GM12878 (cell line): Measurements from ENCODE around the gene EXPH5. TPM values are rescaled to one million over a fixed set of nuclear protein-coding genes. Genes with fewer than 3 reads are reported as not detected.

ENCODE experiments used
- ATAC-seq: fragments of 200-7000 bp; cut with Tn5 transposase; 3 replicates; pipeline ENCODE4 v1.9.1; 2020; ENCODE audit warnings: mild to moderate bottlenecking, moderate library complexity
- BruUV-seq: library from RNA; stranded (reverse); fragments of 400-500 nt; replicated peaks from 2 replicates; lab custom pipeline; 2021; lab: Mats Ljungman, UMichigan
- CTCF ChIA-PET: fragments of 300-600 bp; sonication (Branson Sonifier 250); formaldehyde crosslinking; extraction: SDS; loops from one replicate; lab custom pipeline; 2021; ENCODE audit warnings: inconsistent platforms; lab: Yijun Ruan, JAX
- POLR2A ChIA-PET: fragments of 350-600 bp; formaldehyde crosslinking; extraction: SDS; loops from one replicate; lab custom pipeline; 2021; ENCODE audit warnings: inconsistent platforms; lab: Charles Lee
- RAD21 ChIA-PET: fragments of 300-600 bp; sonication (Branson Sonifier 250); formaldehyde crosslinking; loops from one replicate; lab custom pipeline; 2023; ENCODE audit warnings: antibody characterized with exemption; ENCODE audit not compliant: unreplicated experiment; lab: Charles Lee
- SMC1A ChIA-PET: fragments of 300-600 bp; sonication (Branson Sonifier 250); formaldehyde crosslinking; loops from one replicate; lab custom pipeline; 2023; ENCODE audit not compliant: unreplicated experiment, uncharacterized antibody; lab: Charles Lee
- DNase-seq: peaks from one replicate; pipeline ENCODE4 v3.0.0-alpha.2; 2011; ENCODE audit warnings: low read depth, low spot score
- FAIRE-seq: peaks from 3 replicates; lab custom pipeline; 2011; peaks lifted over from hg19 to GRCh38; lab: Jason Lieb, UNC
- H2AFZ ChIP-seq: 2 replicates; pipeline ENCODE4 v1.6.0; 2011; ENCODE audit warnings: low read depth, low read length, control low read depth; ENCODE audit not compliant: control insufficient read depth
- H3K27ac ChIP-seq: 2 replicates; pipeline ENCODE4 v1.5.1; 2011; ENCODE audit warnings: control low read depth; ENCODE audit not compliant: control insufficient read depth, insufficient read depth
- H3K27me3 ChIP-seq, 2 experiments: replicated peaks in 1 of 2; 2 replicates each; pipeline versions ENCODE4 v1.6.0 to v1.6.1; 2011; ENCODE audit warnings: low read length in 1 of 2; ENCODE audit not compliant: control insufficient read depth in 2 of 2, insufficient read depth in 2 of 2
- H3K36me3 ChIP-seq, 2 experiments: 2 replicates each; pipeline ENCODE4 v1.5.1; 2011; ENCODE audit warnings: low read length in 1 of 2; ENCODE audit not compliant: control insufficient read depth in 2 of 2, insufficient read depth in 2 of 2
- H3K4me1 ChIP-seq: 2 replicates; pipeline ENCODE4 v1.6.1; 2011; ENCODE audit warnings: mild to moderate bottlenecking, low read length, moderate library complexity, mixed read lengths; ENCODE audit not compliant: control insufficient read depth, insufficient read depth
- H3K4me2 ChIP-seq: 2 replicates; pipeline ENCODE4 v1.6.0; 2011; ENCODE audit warnings: control low read depth; ENCODE audit not compliant: control insufficient read depth, insufficient read depth
- H3K4me3 ChIP-seq: fragments of 200-600 bp; sonication (generic); 2 replicates; pipeline ENCODE4 v1.5.1; 2016
- H3K79me2 ChIP-seq: 2 replicates; pipeline ENCODE4 v1.6.0; 2011; ENCODE audit warnings: low read length; ENCODE audit not compliant: control insufficient read depth, insufficient read depth
- H3K9ac ChIP-seq: 2 replicates; pipeline ENCODE4 v1.8.0; 2011; ENCODE audit warnings: low read length, control low read depth, mixed read lengths; ENCODE audit not compliant: control insufficient read depth, insufficient read depth
- H3K9me3 ChIP-seq: replicated peaks from 3 replicates; pipeline ENCODE4 v1.5.1; 2011; ENCODE audit warnings: mild to moderate bottlenecking, low read length; ENCODE audit not compliant: control insufficient read depth, insufficient read depth
- H4K20me1 ChIP-seq: 2 replicates; pipeline ENCODE4 v1.6.0; 2011; ENCODE audit not compliant: control insufficient read depth, insufficient read depth
- ATF7 ChIP-seq: fragments of 450-650 bp; IDR thresholded peaks from 2 replicates; pipeline ENCODE4 v1.6.1; 2016; ENCODE audit warnings: low read depth, mild to moderate bottlenecking
- ETV6 ChIP-seq, 2 experiments: fragments of 450-650 bp in 1 of 2; IDR thresholded peaks in 1 of 2; conservative IDR thresholded peaks in 1 of 2; 2 replicates each; pipeline ENCODE4 v1.6.1; 2014; ENCODE audit warnings: antibody characterized with exemption in 1 of 2, borderline replicate concordance in 1 of 2, low read depth in 1 of 2, mild to moderate bottlenecking in 1 of 2, moderate library complexity in 1 of 2
- HDAC2 ChIP-seq: fragments of 200-600 bp; sonication (generic); IDR thresholded peaks from 2 replicates; pipeline ENCODE4 v1.6.1; 2017
- LARP7 ChIP-seq: fragments of 450-650 bp; IDR thresholded peaks from 2 replicates; pipeline ENCODE4 v1.6.1; 2017; ENCODE audit warnings: mild to moderate bottlenecking
- NR2F1 ChIP-seq: fragments of 450-650 bp; conservative IDR thresholded peaks from 2 replicates; pipeline ENCODE4 v1.6.1; 2017; ENCODE audit warnings: mild to moderate bottlenecking
- PAX8 ChIP-seq: fragments of 450-650 bp; IDR thresholded peaks from 2 replicates; pipeline ENCODE4 v1.6.1; 2017; ENCODE audit warnings: mild to moderate bottlenecking, moderate library complexity
- RB1 ChIP-seq: fragments of 450-650 bp; formaldehyde crosslinking; IDR thresholded peaks from 2 replicates; pipeline ENCODE4 v1.6.1; 2017; ENCODE audit warnings: mild to moderate bottlenecking, borderline replicate concordance
- RELA ChIP-seq: fragments of 450-650 bp; IDR thresholded peaks from 2 replicates; pipeline ENCODE4 v1.8.0; 2014; ENCODE audit warnings: borderline replicate concordance; ENCODE audit not compliant: partially characterized antibody
- SREBF2 ChIP-seq: IDR thresholded peaks from 2 replicates; pipeline ENCODE4 v1.6.1; 2012; ENCODE audit warnings: mild to moderate bottlenecking, low read length
- TBL1XR1 ChIP-seq: IDR thresholded peaks from 2 replicates; pipeline ENCODE4 v1.6.1; 2012; ENCODE audit warnings: low read depth, low read length, improper control_type of control experiment
- WGBS: methylation state at CpG from one replicate; pipeline ENCODE4 v1.1.6; 2016; ENCODE audit warnings: low lambda C conversion rate; ENCODE audit not compliant: insufficient replicate concordance, insufficient coverage; ENCODE audit errors: missing lambda C conversion rate; 5-methylcytosine and 5-hydroxymethylcytosine counted together
- in situ Hi-C: fragments of 300-500 bp; cut with MboI; formaldehyde crosslinking; loops from 9 replicates; pipeline ENCODE4 v1.14.3; 2018; ENCODE audit warnings: mixed read lengths
- intact Hi-C: fragments of 100-400 bp; cut with micrococcal nuclease; formaldehyde crosslinking; loops from one replicate; pipeline ENCODE4 v1.14.2; 2022; ENCODE audit not compliant: unreplicated experiment
- polyA plus RNA-seq, 11 experiments: library from polyadenylated mRNA; depleted of rRNA in 4 of 11; unstranded in 6 of 11; stranded (reverse) in 5 of 11; fragments of >200 nt; fragmentation: Nextera tagmentation in 4 of 11; fragmentation: Illumina TruSeq in 1 of 11; extraction: Ambion mirVana in 4 of 11; extraction: Trizol in 1 of 11; gene quantifications; 1 replicate in 1 of 11; 2 replicates in 10 of 11; pipeline versions ENCODE4 v1.2.1 to v1.2.3, GENCODE V29; 2011 to 2016; ENCODE audit warnings: inconsistent platforms in 2 of 11, missing spikeins in 2 of 11, low read depth in 1 of 11
- total RNA-seq, 4 experiments: library from RNA; depleted of rRNA in 3 of 4; stranded (reverse); fragments of >200 nt in 3 of 4; fragmentation: Illumina TruSeq in 1 of 4; extraction: Trizol in 1 of 4; gene quantifications; 2 replicates each; pipeline versions ENCODE4 v1.2.1 to v1.2.3, GENCODE V29; 2013 to 2021
- TF ChIP-seq, protein P1 (sequence below): IDR thresholded peaks from 2 replicates; pipeline ENCODE4 v1.6.1; 2011; ENCODE audit warnings: low read depth, low read length, improper control_type of control experiment, borderline replicate concordance
- TF ChIP-seq, protein P2 (sequence below): fragments of 450-650 bp; IDR thresholded peaks from 2 replicates; pipeline ENCODE4 v1.6.1; 2017; ENCODE audit warnings: mild to moderate bottlenecking

The EXPH5 gene
- total and polyA plus RNA-seq, 10 of the 15 experiments (the other 5 are each of a cell fraction or from before 2014, with no cell fraction given), result 0.69 to 11.1 (median 4.3) TPM

DNA sequence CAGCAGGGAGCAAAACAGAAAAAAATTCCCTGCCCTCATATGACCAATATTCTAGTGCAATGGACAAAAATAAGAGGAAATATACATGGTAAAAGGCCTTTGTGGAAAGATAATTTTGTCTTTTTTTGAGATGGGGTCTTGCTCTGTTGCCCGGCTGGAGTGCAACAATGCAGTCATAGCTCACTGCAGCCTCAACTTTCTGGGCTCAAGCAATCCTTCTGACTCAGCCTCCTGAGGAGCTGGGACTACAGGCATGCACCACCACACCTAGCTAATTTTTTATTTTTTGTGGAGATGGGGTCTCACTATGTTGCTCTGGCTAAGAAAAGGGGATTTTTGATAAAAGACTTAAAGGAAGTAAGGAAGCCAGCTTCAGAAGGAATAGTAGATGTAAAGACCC lies 45.6 kb upstream of the EXPH5 start:
- ATAC-seq (no peak), FAIRE-seq (no peak), DNase-seq (no peak)
- H3K4me2 ChIP-seq, result no peak overlapping the region
- no peaks in the 10 kb centered on the region for H3K79me2 ChIP-seq
- no TSS peak for BruUV-seq
- no peak overlapping the region for H2AFZ ChIP-seq
- POLR2A ChIA-PET, result interaction anchor here (1.6 kb wide), 1 partner anchor 17 kb away, joined by 5 read pairs; no protein-coding TSS in a partner anchor
- in situ Hi-C loops (no loop called here), intact Hi-C loops (no loop called here)
- RAD21 ChIA-PET, result interaction anchor here (1.5 to 11.0 kb wide), 4 partner anchors 11 to 81 kb away, joined by 4 to 102 read pairs (median 10); no protein-coding TSS in a partner anchor
- H3K27me3 ChIP-seq, result no peaks in the 10 kb centered on the region
- CTCF ChIA-PET, result interaction anchor here (0.9 to 6.2 kb wide), 4 partner anchors 8 to 417 kb away, joined by 3 to 45 read pairs (median 15); partner anchors contain the start of gene NPAT
- H3K36me3 ChIP-seq, result no peaks in the 10 kb centered on the region
- H3K9me3 ChIP-seq, result no peaks in the 10 kb centered on the region
- H3K4me1 ChIP-seq, result no peaks in the 10 kb centered on the region
- TF ChIP-seq, protein P1, sequence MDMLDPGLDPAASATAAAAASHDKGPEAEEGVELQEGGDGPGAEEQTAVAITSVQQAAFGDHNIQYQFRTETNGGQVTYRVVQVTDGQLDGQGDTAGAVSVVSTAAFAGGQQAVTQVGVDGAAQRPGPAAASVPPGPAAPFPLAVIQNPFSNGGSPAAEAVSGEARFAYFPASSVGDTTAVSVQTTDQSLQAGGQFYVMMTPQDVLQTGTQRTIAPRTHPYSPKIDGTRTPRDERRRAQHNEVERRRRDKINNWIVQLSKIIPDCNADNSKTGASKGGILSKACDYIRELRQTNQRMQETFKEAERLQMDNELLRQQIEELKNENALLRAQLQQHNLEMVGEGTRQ, result no peak
- TF ChIP-seq NR2F1, result no peak
- no peak overlapping the region for H3K27ac ChIP-seq
- SMC1A ChIA-PET, result interaction anchor here (0.7 to 11.3 kb wide), 10 partner anchors 9 to 157 kb away, joined by 3 to 130 read pairs (median 4); no protein-coding TSS in a partner anchor
- H3K9ac ChIP-seq, result no peak overlapping the region
- no peaks in the 10 kb centered on the region for H4K20me1 ChIP-seq
- WGBS, result 96% methylated on average over 1 of the region's 1 CpG
- H3K4me3 ChIP-seq, result no peak overlapping the region

DNA sequence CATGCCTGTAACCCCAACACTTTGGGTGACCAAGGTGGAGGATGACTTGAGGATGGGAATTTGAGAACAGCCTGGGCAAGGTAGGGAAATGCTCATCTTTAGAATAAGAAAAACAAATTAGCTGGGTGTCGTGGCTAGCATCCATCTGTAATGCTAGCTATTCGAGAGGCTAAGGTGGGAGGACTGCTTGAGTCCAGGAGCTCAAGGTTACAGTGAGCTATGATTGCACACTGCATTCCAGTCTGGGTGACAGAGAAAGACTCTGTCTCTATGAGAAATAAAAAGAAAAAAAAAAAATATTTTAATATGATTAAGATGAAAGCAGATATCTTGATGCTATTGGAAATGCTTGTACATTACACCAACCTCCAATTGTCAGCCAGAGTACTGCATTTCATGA lies 42.7 kb upstream of the EXPH5 start:
- Histone ChIP-seq H3K9ac (no peak overlapping the region), H4K20me1 (no peaks in the 10 kb centered on the region), H3K4me2 (no peak overlapping the region), H3K79me2 (no peaks in the 10 kb centered on the region), H3K27me3 (no peaks in the 10 kb centered on the region), H3K36me3 (no peaks in the 10 kb centered on the region), H3K27ac (no peak overlapping the region), H3K4me1 (no peaks in the 10 kb centered on the region), H3K4me3 (no peak overlapping the region), H2AFZ (no peak overlapping the region), H3K9me3 (no peaks in the 10 kb centered on the region)
- ChIA-PET POLR2A (interaction anchor here (0.6 to 1.1 kb wide), 2 partner anchors 42 to 377 kb away, joined by 3 to 6 read pairs; partner anchors contain the start of gene EXPH5), RAD21 (interaction anchor here (1.2 to 1.6 kb wide), 2 partner anchors 10 to 48 kb away, joined by 3 read pairs; no protein-coding TSS in a partner anchor), SMC1A (interaction anchor here (3.1 to 11.3 kb wide), 2 partner anchors 12 to 14 kb away, joined by 12 to 130 read pairs; no protein-coding TSS in a partner anchor), CTCF (interaction anchor here (0.9 to 6.2 kb wide), 3 partner anchors 13 to 135 kb away, joined by 3 to 45 read pairs (median 5); no protein-coding TSS in a partner anchor)
- intact Hi-C loops (no loop called here), in situ Hi-C loops (no loop called here)
- 25% methylated on average over 2 of the region's 2 CpGs for WGBS
- no peak for DNase-seq
- no peak for FAIRE-seq
- no peak for ATAC-seq
- BruUV-seq, result no TSS peak
- TF ChIP-seq RB1, result no peak
- TF ChIP-seq HDAC2, result no peak
- no peak for TF ChIP-seq ATF7
- no peak for TF ChIP-seq ETV6 (conservative IDR thresholded peaks at IDR 0.05 in 1 of 2, IDR thresholded peaks at IDR 0.05 in 1 of 2; ENCODE audit: borderline replicate concordance in 1 of 2, low read depth in 1 of 2)
- no peak for TF ChIP-seq SREBF2
- TF ChIP-seq RELA, result no peak
- TF ChIP-seq PAX8, result no peak
- no peak for TF ChIP-seq LARP7
- TF ChIP-seq TBL1XR1, result no peak
- TF ChIP-seq, protein P2, sequence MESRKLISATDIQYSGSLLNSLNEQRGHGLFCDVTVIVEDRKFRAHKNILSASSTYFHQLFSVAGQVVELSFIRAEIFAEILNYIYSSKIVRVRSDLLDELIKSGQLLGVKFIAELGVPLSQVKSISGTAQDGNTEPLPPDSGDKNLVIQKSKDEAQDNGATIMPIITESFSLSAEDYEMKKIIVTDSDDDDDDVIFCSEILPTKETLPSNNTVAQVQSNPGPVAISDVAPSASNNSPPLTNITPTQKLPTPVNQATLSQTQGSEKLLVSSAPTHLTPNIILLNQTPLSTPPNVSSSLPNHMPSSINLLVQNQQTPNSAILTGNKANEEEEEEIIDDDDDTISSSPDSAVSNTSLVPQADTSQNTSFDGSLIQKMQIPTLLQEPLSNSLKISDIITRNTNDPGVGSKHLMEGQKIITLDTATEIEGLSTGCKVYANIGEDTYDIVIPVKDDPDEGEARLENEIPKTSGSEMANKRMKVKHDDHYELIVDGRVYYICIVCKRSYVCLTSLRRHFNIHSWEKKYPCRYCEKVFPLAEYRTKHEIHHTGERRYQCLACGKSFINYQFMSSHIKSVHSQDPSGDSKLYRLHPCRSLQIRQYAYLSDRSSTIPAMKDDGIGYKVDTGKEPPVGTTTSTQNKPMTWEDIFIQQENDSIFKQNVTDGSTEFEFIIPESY, result no peak
